Subcutaneous adipose tissue (tissue), 4 donors: ENCODE measurements around the gene RHOBTB3. TPM values are rescaled to one million over a fixed set of nuclear protein-coding genes. Genes with fewer than 3 reads are reported as not detected.

Source experiments
- total RNA-seq, 4 donors: library from RNA; depleted of rRNA; stranded (reverse); fragments of >200 nt; gene quantifications; one replicate each; pipeline ENCODE4 v1.1.0, GENCODE V29; 2016
- TF ChIP-seq, protein P1 (sequence below): fragments of 450-650 bp; IDR thresholded peaks from one replicate; pipeline ENCODE4 v1.5.1; 2016; ENCODE audit warnings: low read depth, mild to moderate bottlenecking, control low read depth, antibody characterized with exemption, moderate library complexity

RHOBTB3 gene
- total RNA-seq, 4 donors from 2014 or later = 131 to 198 (median 148) TPM

DNA sequence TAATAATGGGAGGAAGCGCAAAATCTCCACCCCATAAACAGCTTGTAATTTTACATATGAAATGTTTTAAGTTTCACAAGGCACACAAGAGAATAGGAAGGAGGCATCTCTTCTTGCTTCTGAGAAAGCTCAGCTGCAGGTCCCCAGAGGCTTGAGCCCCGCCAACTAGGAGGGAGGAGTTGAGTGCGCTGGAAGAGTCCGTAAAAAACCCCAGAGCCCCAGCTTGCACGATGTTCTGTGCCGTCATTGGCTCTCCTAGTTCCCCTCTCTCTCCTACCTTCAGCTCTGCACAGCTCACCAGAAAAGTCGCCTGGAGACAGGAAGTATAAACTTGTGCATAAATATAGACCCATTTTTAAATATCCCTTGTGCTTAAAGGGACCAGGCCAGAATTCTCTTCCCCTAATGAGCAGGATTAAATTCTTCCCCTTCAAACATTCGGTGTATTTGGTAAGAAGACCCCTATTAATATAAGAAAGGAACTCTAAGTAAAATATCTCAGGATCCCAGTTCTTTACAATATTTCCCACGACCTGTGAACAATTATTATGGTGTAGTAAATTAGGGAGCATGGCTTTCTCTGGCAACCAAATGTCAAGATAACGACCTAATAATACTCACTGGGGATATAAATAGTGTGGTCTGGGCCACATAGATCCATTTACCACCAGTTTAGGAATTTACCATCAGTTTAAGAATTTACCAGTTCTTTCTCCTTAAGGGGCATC lies 77.7 kb downstream of the RHOBTB3 start:
- TF ChIP-seq, protein P1, sequence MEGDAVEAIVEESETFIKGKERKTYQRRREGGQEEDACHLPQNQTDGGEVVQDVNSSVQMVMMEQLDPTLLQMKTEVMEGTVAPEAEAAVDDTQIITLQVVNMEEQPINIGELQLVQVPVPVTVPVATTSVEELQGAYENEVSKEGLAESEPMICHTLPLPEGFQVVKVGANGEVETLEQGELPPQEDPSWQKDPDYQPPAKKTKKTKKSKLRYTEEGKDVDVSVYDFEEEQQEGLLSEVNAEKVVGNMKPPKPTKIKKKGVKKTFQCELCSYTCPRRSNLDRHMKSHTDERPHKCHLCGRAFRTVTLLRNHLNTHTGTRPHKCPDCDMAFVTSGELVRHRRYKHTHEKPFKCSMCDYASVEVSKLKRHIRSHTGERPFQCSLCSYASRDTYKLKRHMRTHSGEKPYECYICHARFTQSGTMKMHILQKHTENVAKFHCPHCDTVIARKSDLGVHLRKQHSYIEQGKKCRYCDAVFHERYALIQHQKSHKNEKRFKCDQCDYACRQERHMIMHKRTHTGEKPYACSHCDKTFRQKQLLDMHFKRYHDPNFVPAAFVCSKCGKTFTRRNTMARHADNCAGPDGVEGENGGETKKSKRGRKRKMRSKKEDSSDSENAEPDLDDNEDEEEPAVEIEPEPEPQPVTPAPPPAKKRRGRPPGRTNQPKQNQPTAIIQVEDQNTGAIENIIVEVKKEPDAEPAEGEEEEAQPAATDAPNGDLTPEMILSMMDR = no peak

DNA sequence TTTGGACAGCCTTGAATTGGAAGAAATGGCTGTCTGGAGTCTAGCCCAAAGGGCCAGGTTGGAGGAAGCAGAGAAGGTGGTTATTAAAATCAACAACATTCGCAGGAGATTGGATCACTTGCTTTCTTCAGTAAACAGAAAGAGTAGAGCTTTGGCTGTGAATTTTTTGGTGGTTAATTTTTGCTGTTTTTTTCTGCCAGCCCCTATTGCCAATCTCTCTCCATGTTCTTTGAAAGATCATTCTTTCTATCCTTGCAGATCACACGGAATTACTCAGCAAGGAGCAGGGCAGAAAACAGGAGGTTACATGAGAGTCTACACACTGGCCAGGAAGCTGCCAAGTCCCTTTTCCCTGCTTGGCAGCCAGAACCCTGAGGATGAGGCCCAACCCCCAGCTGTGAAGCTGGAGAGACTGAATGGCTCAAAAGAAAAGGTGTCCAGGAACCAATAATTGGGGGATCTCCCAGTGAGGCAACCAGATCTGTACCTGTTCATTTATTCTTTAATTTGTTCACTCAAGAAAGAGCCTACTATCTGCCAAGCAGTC lies 78.4 kb downstream of the RHOBTB3 start:
- TF ChIP-seq, protein P1 = no peak

DNA sequence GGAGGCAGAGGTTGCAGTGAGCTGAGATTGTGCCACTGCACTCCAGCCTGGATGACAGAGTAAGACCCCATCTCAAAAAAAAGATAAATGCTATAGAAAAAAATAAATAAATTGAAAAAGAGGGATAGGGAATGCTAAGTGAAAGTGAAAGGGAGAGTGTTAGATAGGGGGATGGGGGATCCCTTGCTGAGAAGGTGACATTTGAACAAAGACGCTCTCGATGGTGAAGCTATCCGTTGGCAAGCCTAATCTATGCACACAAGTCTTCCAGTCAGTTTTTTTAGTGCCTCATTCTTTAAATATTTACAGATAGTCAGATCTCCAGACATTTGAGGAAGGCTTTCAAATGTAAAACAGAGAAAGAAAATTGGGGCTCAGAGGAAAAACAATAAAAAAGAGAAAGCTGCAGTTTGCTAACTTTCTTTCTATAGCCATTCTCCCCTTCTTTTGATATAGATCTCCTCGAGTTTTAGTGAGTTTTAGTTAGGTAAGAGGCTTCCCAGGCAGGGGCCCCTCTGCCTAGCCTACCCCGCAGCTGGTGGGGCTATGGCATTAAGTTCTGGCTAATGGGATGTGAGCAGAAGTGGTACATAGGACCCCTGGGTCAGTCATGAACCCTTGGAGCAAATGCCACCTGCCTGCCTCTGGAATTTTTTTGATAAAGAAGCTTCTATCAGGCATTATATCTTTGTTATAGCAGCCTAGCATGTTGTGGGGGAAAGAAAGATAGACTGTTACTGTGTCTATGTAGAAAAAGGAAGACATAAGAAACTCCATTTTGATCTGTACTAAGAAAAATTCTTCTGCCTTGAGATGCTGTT lies 79.4 kb downstream of the RHOBTB3 start:
- TF ChIP-seq, protein P1 = no peak

DNA sequence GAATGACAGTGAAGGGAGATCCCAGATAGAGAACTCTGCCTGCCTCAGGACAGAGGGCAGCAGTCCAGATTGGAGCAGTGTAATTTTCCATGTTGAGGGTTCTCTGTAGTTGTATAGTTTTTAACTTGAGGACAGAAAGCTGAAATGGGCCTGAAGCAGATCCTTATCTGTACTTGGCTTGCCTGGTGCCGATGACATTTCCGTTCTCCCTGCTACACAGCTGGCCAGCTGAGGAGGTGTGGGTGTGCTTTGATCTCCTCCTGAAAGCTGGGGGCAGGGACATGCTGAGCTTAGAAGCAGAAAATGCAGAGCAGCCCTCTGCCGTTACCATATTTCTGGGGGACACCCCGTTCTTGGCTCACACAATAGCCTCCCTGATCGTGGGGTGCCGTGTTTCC lies 80.9 kb downstream of the RHOBTB3 start:
- TF ChIP-seq, protein P1 = no peak

DNA sequence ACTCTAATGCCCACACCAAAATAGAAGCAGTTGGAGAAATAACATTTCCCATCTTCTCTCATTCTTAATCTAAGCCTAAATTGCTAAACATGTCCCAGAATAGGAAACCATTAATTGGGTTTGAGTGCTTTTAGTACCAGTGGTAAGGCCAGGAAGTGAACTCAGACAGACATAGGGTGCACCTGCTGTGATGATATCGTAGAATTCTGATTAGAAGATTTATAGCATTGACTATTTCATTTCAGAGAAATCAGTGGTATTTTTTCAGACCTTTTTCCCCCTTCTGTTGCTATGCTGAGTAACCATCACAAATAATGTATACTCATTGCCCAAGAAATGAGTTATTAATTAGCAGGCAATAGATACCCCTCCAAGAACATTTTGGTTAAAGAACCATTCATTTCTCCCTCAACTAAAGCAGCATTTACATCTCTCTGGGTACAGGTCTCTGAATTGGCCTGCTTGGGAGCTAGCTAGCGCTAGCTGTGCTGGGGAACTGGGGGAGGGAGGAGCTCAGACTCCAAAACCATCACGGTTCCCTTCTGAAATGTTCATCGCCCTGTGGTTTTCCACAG lies 84.1 kb downstream of the RHOBTB3 start:
- TF ChIP-seq, protein P1 = no peak

DNA sequence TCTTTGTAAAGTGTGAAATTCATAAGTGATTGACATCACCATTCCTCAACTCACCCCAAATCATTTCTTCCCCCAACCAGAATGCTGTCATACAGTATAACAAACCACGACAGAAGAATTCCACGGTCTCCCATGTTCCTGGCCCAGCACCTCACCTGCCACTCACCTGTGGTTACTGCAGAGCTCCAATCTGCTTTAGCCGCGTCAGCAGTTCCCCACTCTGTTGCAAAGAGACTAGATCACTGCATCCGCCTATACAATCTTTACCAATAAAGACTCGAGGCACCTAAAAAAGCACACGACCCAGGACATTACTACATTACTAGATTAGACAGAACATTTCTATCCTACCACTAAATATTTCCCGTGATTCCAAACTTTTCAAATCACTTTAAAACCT lies 85.2 kb downstream of the RHOBTB3 start:
- TF ChIP-seq, protein P1 = no peak

DNA sequence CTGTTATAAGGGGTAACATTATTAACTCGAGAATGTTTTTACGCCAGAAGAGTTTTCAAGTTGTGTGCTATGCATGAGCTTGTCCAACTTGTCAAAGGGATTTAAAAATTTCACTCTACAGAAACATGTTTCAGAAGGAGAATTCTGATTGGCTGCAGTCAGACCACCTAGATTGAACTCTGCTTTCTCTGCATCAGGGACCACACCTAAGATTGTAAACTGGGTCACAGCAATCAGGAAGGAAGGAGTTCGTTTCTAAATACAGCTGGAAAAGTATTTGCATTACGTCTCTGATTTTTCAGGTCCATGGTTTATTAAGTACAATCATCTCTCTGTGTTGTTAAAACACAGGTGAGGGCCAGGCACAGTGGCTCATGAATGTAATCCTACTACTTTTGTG lies 85.6 kb downstream of the RHOBTB3 start:
- TF ChIP-seq, protein P1 = no peak
